ENCODE data around the gene PIEZO2. TPM values are rescaled to one million over a fixed set of nuclear protein-coding genes. Genes with fewer than 3 reads are reported as not detected.

The PIEZO2 gene
- total RNA-seq, 1 experiment from 2014 or later = 11.1 TPM

GRCh38 chr18:11125492-11126315, 23.7 kb downstream of the PIEZO2 start:
- DNase-seq = no peak
- Histone ChIP-seq H3K36me3 (peaks cover 43% of the 10 kb centered on the region), H3K27me3 (no peaks in the 10 kb centered on the region), H3K4me3 (no peak overlapping the region), H3K9me3 (no peaks in the 10 kb centered on the region)

GRCh38 chr18:11124054-11124453, 25.3 kb downstream of the PIEZO2 start:
- Histone ChIP-seq H3K4me3 (no peak overlapping the region), H3K9me3 (no peaks in the 10 kb centered on the region), H3K27me3 (no peaks in the 10 kb centered on the region), H3K36me3 (peaks cover 30% of the 10 kb centered on the region)
- DNase-seq = no peak

GRCh38 chr18:11121443-11121849, 27.9 kb downstream of the PIEZO2 start:
- Histone ChIP-seq H3K9me3 (no peaks in the 10 kb centered on the region), H3K27me3 (no peaks in the 10 kb centered on the region), H3K4me3 (no peak overlapping the region), H3K36me3 (peaks cover 34% of the 10 kb centered on the region)
- no peak for DNase-seq

GRCh38 chr18:11119959-11120587, 29.3 kb downstream of the PIEZO2 start:
- Histone ChIP-seq H3K4me3 (no peak overlapping the region), H3K27me3 (no peaks in the 10 kb centered on the region), H3K9me3 (no peaks in the 10 kb centered on the region), H3K36me3 (peaks cover 29% of the 10 kb centered on the region)
- no peak for DNase-seq

GRCh38 chr18:11119550-11119949, 29.8 kb downstream of the PIEZO2 start:
- no peak for DNase-seq
- H3K27me3 ChIP-seq = no peaks in the 10 kb centered on the region
- no peaks in the 10 kb centered on the region for H3K9me3 ChIP-seq
- H3K4me3 ChIP-seq = no peak overlapping the region
- H3K36me3 ChIP-seq = peaks cover 29% of the 10 kb centered on the region

GRCh38 chr18:11118051-11118766, 31.2 kb downstream of the PIEZO2 start:
- Histone ChIP-seq H3K36me3 (peaks cover 27% of the 10 kb centered on the region), H3K4me3 (no peak overlapping the region), H3K9me3 (no peaks in the 10 kb centered on the region), H3K27me3 (no peaks in the 10 kb centered on the region)
- no peak for DNase-seq

GRCh38 chr18:11115276-11115675, 34.1 kb downstream of the PIEZO2 start:
- Histone ChIP-seq H3K27me3 (no peaks in the 10 kb centered on the region), H3K4me3 (no peak overlapping the region), H3K36me3 (peaks cover 10% of the 10 kb centered on the region; the same call in 1 of the 2 replicates), H3K9me3 (no peaks in the 10 kb centered on the region)
- no peak for DNase-seq

- Histone ChIP-seq H3K4me3 (no peak overlapping the region), H3K9me3 (no peaks in the 10 kb centered on the region), H3K36me3 (peaks cover 10% of the 10 kb centered on the region; the same call in 1 of the 2 replicates), H3K27me3 (no peaks in the 10 kb centered on the region)
- no peak for DNase-seq
These were observed 34.7 kb downstream of the PIEZO2 start for GRCh38 chr18:11114653-11115052.

- H3K36me3 ChIP-seq = peaks cover 10% of the 10 kb centered on the region; the same call in 1 of the 2 replicates
- no peak for DNase-seq
- H3K4me3 ChIP-seq = no peak overlapping the region
- no peaks in the 10 kb centered on the region for H3K27me3 ChIP-seq
- H3K9me3 ChIP-seq = no peaks in the 10 kb centered on the region
These were observed 35.4 kb downstream of the PIEZO2 start for GRCh38 chr18:11113937-11114336.

GRCh38 chr18:11113046-11113548, 36.3 kb downstream of the PIEZO2 start:
- no peak overlapping the region for H3K4me3 ChIP-seq
- peaks cover 10% of the 10 kb centered on the region; the same call in 1 of the 2 replicates for H3K36me3 ChIP-seq
- no peak for DNase-seq
- H3K9me3 ChIP-seq = no peaks in the 10 kb centered on the region
- H3K27me3 ChIP-seq = no peaks in the 10 kb centered on the region

- DNase-seq = no peak
- H3K9me3 ChIP-seq = no peaks in the 10 kb centered on the region
These were observed 37.1 kb downstream of the PIEZO2 start for GRCh38 chr18:11112286-11112685.

GRCh38 chr18:11110509-11110908, 38.9 kb downstream of the PIEZO2 start:
- Histone ChIP-seq H3K27me3 (no peaks in the 10 kb centered on the region), H3K9me3 (no peaks in the 10 kb centered on the region), H3K4me3 (no peak overlapping the region), H3K36me3 (no peaks in the 10 kb centered on the region)
- DNase-seq = no peak

More at GRCh38 chr18:11112286-11112685, 37.1 kb downstream of the PIEZO2 start:
- H3K4me3 ChIP-seq = no peak overlapping the region
- H3K36me3 ChIP-seq = peaks cover 2% of the 10 kb centered on the region; the same call in 1 of the 2 replicates
- H3K27me3 ChIP-seq = no peaks in the 10 kb centered on the region

- Histone ChIP-seq H3K36me3 (peaks cover 3% of the 10 kb centered on the region; the same call in 1 of the 2 replicates), H3K9me3 (no peaks in the 10 kb centered on the region), H3K4me3 (no peak overlapping the region), H3K27me3 (no peaks in the 10 kb centered on the region)
- DNase-seq = no peak
These were observed 40.4 kb downstream of the PIEZO2 start for GRCh38 chr18:11108947-11109346.

GRCh38 chr18:11106894-11107293, 42.5 kb downstream of the PIEZO2 start:
- Histone ChIP-seq H3K36me3 (peaks cover 8% of the 10 kb centered on the region), H3K4me3 (no peak overlapping the region), H3K27me3 (no peaks in the 10 kb centered on the region), H3K9me3 (no peaks in the 10 kb centered on the region)
- DNase-seq = no peak

- H3K27me3 ChIP-seq = no peaks in the 10 kb centered on the region
- H3K36me3 ChIP-seq = peaks cover 8% of the 10 kb centered on the region
- H3K9me3 ChIP-seq = no peaks in the 10 kb centered on the region
- H3K4me3 ChIP-seq = no peak overlapping the region
- no peak for DNase-seq
These were observed 43.9 kb downstream of the PIEZO2 start for GRCh38 chr18:11105463-11105862.

GRCh38 chr18:11104307-11104706, 45.1 kb downstream of the PIEZO2 start:
- Histone ChIP-seq H3K36me3 (peaks cover 8% of the 10 kb centered on the region), H3K9me3 (no peaks in the 10 kb centered on the region), H3K27me3 (no peaks in the 10 kb centered on the region), H3K4me3 (no peak overlapping the region)
- no peak for DNase-seq

Data from MG63 (cell line).